SU-DHL-6 (cell line): ENCODE measurements around the gene ZCCHC8.

ENCODE experiments used
- H2AFZ ChIP-seq: fragments of 200-600 bp; sonication (generic); 2 replicates; pipeline ENCODE4 v1.6.1; 2014; ENCODE audit warnings: low read depth, mild to moderate bottlenecking, moderate library complexity, mixed read lengths, antibody characterized with exemption, low read length; ENCODE audit not compliant: severe bottlenecking
- H3F3A ChIP-seq: fragments of 200-600 bp; shearing (Covaris generic); 2 replicates; pipeline ENCODE4 v1.6.0; 2016; ENCODE audit warnings: antibody characterized with exemption, mild to moderate bottlenecking; ENCODE audit not compliant: insufficient read depth
- H3K27ac ChIP-seq: fragments of 200-600 bp; sonication (generic); 2 replicates; pipeline ENCODE4 v1.5.1; 2016; ENCODE audit warnings: low read depth, mild to moderate bottlenecking, low read length, moderate library complexity, mixed read lengths
- H3K27me3 ChIP-seq: fragments of 200-600 bp; sonication (generic), shearing (Covaris generic); 2 replicates; pipeline ENCODE4 v1.6.0; 2014; ENCODE audit warnings: mild to moderate bottlenecking, low read length
- H3K36me3 ChIP-seq: fragments of 200-600 bp; sonication (generic); 2 replicates; pipeline ENCODE4 v1.6.1; 2014; ENCODE audit warnings: mild to moderate bottlenecking, low read length, mixed read lengths
- H3K4me2 ChIP-seq: fragments of 300-600, 200-600 bp; shearing (Covaris generic), sonication (generic); 2 replicates; pipeline ENCODE4 v1.6.0; 2014; ENCODE audit warnings: low read length, low read depth, mild to moderate bottlenecking; ENCODE audit not compliant: poor library complexity, severe bottlenecking
- H3K4me3 ChIP-seq: fragments of 200-600 bp; sonication (generic); 2 replicates; pipeline ENCODE4 v1.5.1; 2014; ENCODE audit warnings: antibody characterized with exemption, low read length, mild to moderate bottlenecking, mixed read lengths; ENCODE audit not compliant: insufficient read depth, poor library complexity, severe bottlenecking
- H3K79me2 ChIP-seq: fragments of 200-600 bp; sonication (generic); 2 replicates; pipeline ENCODE4 v1.6.1; 2014; ENCODE audit warnings: mild to moderate bottlenecking, low read length, moderate library complexity; ENCODE audit not compliant: insufficient read depth
- H3K9ac ChIP-seq: fragments of 200-600 bp; sonication (generic); 2 replicates; pipeline ENCODE4 v1.7.0; 2014; ENCODE audit warnings: mild to moderate bottlenecking, low read length
- H3K9me2 ChIP-seq: fragments of 200-600 bp; sonication (generic); replicated peaks from 2 replicates; pipeline ENCODE4 v1.6.1; 2014; ENCODE audit warnings: low read length; ENCODE audit not compliant: insufficient read depth
- H3K9me3 ChIP-seq: fragments of 200-600 bp; sonication (generic); 2 replicates; pipeline ENCODE4 v1.6.1; 2014; ENCODE audit warnings: low read length, mixed read lengths; ENCODE audit not compliant: insufficient read depth
- H4K20me1 ChIP-seq: fragments of 200-600 bp; sonication (generic); 2 replicates; pipeline ENCODE4 v1.6.1; 2014; ENCODE audit warnings: low read depth, mild to moderate bottlenecking, antibody characterized with exemption, low read length, moderate library complexity, mixed read lengths
- CTCF ChIP-seq: fragments of 200-600 bp; sonication (generic); IDR thresholded peaks from one replicate; pipeline ENCODE4 v1.5.1; 2017; ENCODE audit warnings: antibody characterized with exemption, mild to moderate bottlenecking, low read length, moderate library complexity; ENCODE audit not compliant: insufficient read depth, poor library complexity, severe bottlenecking
- EZH2phosphoT487 ChIP-seq: fragments of 200-600 bp; sonication (generic), shearing (Covaris generic); conservative IDR thresholded peaks from 2 replicates; pipeline ENCODE4 v1.6.1; 2018; ENCODE audit warnings: mild to moderate bottlenecking, antibody characterized with exemption, low read length, moderate library complexity, mixed read lengths

ZCCHC8 gene

DNA sequence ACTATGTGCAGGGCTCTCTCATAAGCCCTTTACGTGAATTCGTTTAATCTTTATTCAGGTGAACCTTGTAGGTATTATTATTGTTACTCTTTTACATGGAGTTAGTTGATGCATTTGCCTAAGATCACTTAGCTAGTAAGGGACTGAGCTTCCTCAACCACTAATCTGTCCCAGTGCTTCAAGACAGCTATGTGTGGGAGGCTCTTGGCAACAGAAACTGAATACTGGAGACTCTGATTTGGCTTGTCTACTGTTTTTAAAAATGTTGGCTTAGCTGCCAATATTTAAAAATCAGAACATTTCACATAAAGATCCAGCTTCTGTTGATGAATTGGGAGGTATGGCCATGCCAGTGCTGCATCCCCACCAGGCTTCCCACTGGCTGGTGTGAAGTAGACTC is 33.1 kb upstream of the ZCCHC8 start:
- Histone ChIP-seq H3K27me3 (no peaks in the 10 kb centered on the region), H2AFZ (no peak overlapping the region), H3K79me2 (peaks cover 39% of the 10 kb centered on the region), H3K27ac (no peak overlapping the region), H3K9me2 (no peaks in the 10 kb centered on the region), H3K4me2 (no peak overlapping the region), H3K9ac (no peak overlapping the region), H3F3A (no peaks in the 10 kb centered on the region), H4K20me1 (no peaks in the 10 kb centered on the region), H3K4me3 (no peak overlapping the region), H3K36me3 (peaks cover 34% of the 10 kb centered on the region), H3K9me3 (no peaks in the 10 kb centered on the region)
- TF ChIP-seq CTCF: no peak
- TF ChIP-seq EZH2phosphoT487: no peak

DNA sequence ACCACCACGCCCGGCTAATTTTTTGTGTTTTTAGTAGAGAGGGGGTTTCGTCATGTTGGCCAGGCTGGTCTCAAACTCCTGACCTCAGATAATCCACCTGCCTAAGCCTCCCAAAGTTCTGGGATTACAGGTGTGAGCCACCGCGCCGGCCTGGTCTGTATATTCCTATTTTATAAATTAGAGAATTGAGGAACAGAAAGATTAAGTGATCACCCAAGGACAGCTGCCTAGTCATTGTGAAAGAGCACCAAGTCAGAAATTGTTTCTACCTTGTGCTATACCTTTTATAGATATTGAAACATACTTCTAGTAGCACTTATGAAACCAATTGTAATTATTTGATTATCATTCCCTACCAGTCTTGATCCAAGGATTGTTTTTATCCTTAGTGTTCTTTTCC is 28.3 kb upstream of the ZCCHC8 start:
- Histone ChIP-seq H4K20me1 (peaks cover 13% of the 10 kb centered on the region), H3K9me2 (no peaks in the 10 kb centered on the region), H3K27ac (no peak overlapping the region), H3K36me3 (peaks cover 33% of the 10 kb centered on the region), H3K4me3 (no peak overlapping the region), H3K4me2 (peak overlapping the region; percentile 93), H3K27me3 (no peaks in the 10 kb centered on the region), H3F3A (no peaks in the 10 kb centered on the region), H3K79me2 (peaks cover 83% of the 10 kb centered on the region), H3K9ac (no peak overlapping the region), H3K9me3 (no peaks in the 10 kb centered on the region), H2AFZ (no peak overlapping the region)
- no peak for TF ChIP-seq CTCF

DNA sequence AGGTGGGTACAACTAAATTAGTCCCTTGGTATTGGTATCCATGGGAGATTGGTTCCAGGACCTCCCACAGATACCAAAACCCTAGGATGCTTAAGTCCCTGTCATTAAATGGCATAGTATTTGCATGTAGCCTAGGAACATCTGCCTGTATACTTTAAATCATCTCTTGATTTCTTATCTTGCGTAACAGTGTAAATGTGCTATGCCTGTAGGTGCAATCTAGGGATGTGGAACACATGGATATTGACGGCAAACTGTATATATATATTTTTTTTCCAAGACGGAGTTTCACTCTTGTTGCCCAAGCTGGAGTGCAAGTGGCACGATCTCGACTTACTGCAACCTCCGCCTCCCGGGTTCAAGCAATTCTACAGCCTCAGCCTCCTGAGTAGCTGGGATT is 27.9 kb upstream of the ZCCHC8 start:
- peak overlapping the region; percentile 84 for H3K4me3 ChIP-seq
- peak overlapping the region; percentile 72 for H3K9ac ChIP-seq
- no peaks in the 10 kb centered on the region for H3K9me2 ChIP-seq

More for the DNA sequence above, 27.9 kb upstream of the ZCCHC8 start:
- Histone ChIP-seq H3K27me3 (no peaks in the 10 kb centered on the region), H2AFZ (no peak overlapping the region), H3K36me3 (peaks cover 37% of the 10 kb centered on the region), H3K4me2 (peak overlapping the region; percentile 93), H3F3A (no peaks in the 10 kb centered on the region), H3K9me3 (no peaks in the 10 kb centered on the region), H4K20me1 (peaks cover 17% of the 10 kb centered on the region), H3K27ac (no peak overlapping the region), H3K79me2 (peaks cover 84% of the 10 kb centered on the region)
- no peak for TF ChIP-seq EZH2phosphoT487
- TF ChIP-seq CTCF: no peak
